ENCODE measurements around the gene ARFGEF2.
A peak's percentile ranks its signal among the peaks of the same experiment; 100 is the strongest.
"Not testable (repeated sequence)": the region's sequence is repeated elsewhere in the genome, so short reads cannot be mapped to it uniquely, and the experiment has no call there.

The ARFGEF2 gene

GRCh38 chr20:48957053-48957481 is 35.6 kb downstream of the ARFGEF2 start:
- no peak for DNase-seq

DNA sequence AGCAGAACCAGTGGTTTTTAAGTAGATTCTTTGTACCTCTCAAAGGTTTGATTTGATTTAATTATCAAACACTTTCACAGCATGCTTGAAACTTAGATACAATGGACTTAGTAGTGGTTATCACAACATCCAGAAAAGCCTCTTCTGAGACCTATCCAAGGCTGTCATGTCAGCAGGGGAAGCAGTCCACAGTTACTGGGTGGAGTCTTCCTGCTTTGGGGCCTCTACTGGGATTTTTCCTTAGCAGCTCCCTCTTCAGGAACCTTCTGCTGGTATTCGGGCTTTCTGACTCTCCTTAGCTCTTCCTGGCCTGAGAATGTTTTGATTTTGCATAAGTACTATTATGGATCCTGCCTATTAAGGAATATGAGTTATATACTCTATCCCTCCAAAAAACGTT is 36.0 kb downstream of the ARFGEF2 start:
- no peak for DNase-seq

DNA sequence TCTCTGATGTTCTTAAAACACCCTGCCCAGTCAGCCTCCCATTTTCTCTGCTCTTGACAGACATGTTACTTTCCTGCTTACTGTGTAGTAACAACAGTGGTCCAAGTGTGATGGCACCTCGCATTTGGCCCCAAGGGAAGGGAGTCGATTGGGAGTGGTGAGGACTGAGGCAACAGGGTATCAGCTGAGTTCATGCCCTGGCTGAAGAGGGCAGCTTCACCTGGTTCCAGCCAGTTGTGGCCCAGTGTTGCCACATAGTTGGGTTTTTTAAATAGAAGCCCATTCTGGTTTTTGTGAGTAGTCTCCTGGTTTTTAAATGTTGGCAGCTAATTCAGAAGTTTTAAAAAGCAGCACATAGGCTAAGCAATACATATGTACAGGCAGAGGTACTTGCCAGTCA is 37.2 kb downstream of the ARFGEF2 start:
- no peak for DNase-seq

GRCh38 chr20:48959899-48960550 is 38.5 kb downstream of the ARFGEF2 start:
- no peak for DNase-seq

DNA sequence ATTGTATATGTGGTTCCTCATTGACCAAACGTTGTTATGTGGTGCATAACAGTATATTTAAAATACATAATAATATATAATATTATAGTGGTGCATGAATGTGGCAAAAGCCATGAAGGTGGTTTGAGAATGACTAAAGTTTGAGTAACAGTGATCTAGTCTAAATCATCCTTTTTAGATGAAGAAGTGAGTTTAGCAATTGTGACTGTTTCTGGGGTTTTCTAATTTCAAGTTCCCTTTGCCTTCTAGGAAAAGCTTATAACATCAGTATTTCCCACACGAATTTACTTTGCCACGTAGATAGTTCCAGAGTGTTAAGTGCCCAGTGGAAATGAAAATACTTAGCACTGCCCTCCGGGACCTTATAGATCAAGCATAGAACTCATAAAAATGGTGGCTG is 40.9 kb downstream of the ARFGEF2 start:
- no peak for DNase-seq

GRCh38 chr20:48962976-48963771 is 41.7 kb downstream of the ARFGEF2 start:
- DNase-seq, result no peak

DNA sequence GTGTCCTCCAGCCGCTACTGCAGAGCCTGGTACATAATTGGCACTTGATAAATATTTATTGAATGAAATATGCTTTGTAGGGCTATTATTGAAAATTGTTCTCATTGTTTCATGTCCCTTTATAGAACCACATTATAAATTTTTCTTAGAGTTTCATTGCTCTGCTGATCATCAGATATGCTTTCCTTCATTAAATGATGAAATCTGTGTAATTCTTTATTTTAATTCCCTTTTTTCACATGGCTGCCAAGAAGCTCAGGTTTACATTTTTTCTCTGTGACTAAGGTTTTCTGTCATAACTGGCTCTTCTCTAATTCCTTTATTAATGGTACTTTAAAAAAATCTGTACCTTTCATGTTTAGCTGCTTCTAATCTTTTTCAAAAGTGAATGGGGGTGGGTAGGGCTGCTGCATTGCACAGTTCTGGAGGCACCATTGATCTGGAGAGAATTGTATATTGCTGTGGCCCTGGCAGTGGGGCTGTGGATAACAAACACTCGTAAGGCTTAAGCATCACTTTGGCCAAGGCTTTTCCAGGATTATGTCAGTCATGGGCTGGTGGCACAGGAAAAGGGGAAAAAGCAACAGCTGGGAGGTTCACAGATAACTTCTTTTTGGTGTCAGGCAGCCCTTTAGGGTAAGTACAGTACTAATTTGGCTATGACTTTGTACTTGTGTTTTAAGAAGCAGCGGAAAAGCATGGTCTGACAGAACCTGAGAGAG is 43.8 kb downstream of the ARFGEF2 start:
- peak; percentile 28 for DNase-seq

DNA sequence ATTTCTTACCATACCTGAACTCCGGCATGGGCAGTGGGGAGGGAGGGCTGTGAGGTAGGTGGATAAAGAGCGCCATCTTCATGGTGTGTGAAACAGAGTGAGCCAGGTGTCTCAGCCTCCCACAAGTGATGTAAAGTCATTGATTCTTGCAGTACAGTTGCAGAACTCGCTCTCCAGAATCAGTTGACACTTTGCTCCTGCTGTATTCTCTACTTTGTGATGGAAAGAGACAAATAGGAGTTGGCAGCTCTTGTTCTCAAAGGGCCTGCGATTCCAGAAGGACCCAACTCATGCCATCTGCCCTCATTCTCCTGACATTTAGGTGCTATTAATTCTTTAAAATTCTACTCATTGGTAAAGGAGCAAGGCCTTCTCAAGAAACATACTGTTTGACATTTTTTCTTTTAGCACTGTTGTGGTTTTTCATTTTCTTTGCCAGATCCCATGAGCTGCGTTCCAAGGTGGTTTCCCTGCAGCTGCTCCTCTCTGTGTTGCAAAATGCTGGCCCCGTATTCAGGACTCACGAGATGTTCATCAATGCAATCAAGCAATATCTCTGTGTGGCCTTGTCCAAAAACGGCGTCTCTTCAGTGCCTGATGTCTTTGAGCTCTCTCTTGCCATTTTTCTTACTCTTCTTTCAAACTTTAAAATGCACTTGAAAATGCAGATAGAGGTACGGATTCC is 49.3 kb downstream of the ARFGEF2 start:
- no peak for DNase-seq

DNA sequence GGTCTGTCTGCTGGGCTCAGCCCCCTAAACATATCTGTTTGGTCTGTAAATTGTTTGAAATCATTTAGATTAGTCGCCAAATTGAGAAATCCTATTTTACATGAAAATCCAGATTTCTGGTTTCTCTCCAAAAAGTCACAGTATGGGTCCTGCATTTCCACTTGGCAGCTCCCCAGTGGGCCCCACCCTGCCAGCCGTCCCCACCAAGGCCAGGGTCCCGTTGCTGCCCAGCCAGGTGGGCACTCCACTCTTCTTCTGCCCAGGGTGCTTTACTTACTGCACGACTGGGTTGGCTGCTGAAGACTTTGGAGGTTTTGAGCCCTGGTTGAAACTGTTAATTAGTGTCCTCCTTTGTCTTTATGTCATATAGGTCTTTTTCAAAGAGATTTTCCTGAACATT is 50.4 kb downstream of the ARFGEF2 start:
- no peak for DNase-seq

DNA sequence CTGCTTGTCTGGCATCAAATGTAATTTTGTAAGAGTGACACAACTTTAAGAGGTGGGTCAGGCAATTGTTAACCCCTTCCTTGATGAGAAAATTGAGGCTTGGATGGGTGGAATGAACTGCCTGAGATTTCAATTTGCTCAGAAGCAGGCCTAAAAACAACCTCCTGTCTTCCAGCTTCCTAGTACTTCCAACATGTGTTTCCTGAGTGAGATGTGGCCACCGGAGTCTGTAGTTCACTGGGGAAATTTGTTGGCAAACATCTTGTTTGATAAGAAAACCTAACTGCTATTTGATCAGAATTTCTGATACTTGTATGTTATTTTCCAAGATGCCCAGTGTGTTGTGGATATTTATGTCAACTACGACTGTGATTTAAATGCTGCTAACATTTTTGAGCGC is 51.3 kb downstream of the ARFGEF2 start:
- no peak for DNase-seq

DNA sequence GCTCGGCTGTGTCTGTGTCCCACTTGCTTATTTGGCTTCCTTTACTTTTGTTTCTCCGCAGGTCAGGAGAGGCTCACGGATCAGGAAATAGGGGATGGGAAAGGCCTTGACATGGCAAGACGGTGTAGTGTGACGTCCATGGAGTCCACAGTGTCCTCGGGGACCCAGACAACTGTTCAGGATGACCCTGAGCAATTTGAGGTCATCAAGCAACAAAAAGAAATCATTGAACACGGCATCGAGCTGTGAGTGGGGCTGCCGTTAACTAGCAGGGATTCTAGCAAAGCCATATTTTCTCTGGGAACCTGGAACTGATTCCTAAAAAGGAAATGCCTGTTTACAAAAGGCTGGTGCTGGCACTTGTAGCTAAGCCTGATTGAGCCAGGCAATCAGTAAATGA is 54.4 kb downstream of the ARFGEF2 start:
- DNase-seq, result no peak

- not testable (repeated sequence) for DNase-seq
Measured at GRCh38 chr20:48979980-48980379, 58.5 kb downstream of the ARFGEF2 start.

DNA sequence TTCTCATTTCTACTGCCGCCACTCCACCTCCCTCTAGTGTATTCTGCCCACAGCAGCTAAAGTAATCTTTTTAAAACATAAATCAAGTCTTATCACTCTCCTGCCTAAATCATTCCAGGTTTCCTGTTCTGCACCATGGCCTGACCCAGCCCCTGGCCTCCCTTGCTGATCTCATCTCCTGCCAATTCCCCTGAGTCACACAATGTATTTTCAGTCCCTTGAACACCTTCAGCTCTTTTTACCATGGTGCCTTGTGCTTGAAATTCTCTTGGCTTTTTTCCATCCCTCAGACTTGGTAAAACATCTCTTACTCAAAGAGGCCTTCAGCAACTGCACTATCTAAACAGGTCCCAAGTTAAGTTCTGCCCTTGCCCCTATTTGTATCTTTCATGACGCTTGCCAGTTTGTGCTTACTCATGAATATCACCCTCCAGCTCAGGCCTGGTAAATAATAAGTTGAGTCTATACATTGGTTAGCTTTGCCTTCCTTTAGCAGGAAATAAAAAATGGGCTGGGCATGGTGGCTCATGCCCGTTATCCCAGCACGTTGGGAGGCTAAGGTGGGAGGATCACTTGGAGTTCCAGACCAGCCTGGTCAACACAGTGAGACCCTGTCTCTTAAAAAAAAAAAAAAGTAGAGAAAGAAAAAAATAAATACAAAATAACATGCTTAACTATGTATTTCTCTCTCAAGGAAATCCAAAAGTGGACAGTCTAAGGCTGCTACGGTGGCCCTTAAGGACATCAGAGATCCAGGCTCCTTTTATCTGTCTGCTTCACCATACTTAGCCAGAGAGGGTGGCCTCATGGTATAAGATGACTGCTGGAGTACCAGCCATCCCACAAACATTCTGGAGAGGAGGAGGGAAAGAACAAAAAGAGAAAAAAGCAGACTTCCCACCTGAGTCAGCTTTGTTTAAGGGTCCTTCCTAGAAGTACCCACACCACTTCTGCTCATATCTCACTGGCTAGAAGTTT is 62.2 kb downstream of the ARFGEF2 start:
- peak; percentile 93 for DNase-seq

- no peak for DNase-seq
Measured at GRCh38 chr20:48984575-48985219, 63.2 kb downstream of the ARFGEF2 start.

- no peak for DNase-seq
Measured at GRCh38 chr20:48986899-48987298, 65.4 kb downstream of the ARFGEF2 start.

DNA sequence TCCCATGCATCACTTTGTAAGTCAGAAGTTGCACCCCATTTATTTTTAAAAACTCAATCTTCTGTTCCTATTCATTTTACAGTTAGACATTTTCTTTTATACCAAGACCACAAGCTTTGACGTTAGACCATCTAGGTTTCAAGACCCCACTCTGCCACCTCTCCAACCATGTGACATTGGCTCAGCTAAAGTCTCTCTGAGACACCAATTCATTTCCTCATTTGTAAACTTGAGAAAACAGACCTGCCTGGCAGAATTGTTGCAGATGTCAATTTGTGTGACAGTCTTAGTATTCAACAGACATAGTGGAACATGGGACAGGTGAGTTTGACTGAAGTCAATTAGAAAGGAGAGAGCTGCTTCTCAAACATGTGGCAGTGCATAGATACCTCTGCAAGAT is 69.0 kb downstream of the ARFGEF2 start:
- DNase-seq, result no peak

GRCh38 chr20:48995589-48995988 is 74.1 kb downstream of the ARFGEF2 start:
- DNase-seq, result no peak

GRCh38 chr20:48999890-49000870 is 78.7 kb downstream of the ARFGEF2 start:
- DNase-seq, result no peak

GRCh38 chr20:49001741-49002140 is 80.2 kb downstream of the ARFGEF2 start:
- no peak for DNase-seq

GRCh38 chr20:49006446-49006980 is 85.0 kb downstream of the ARFGEF2 start:
- no peak for DNase-seq

Measured in EL (cell line).